H1 (cell line): ENCODE results near the gene ETFBKMT. TPM values are rescaled to one million over a fixed set of nuclear protein-coding genes. Genes with fewer than 3 reads are reported as not detected.

Experiments used
- CTCF ChIA-PET: fragments of 300-600 bp; sonication (Branson Sonifier 250); formaldehyde crosslinking; loops from one replicate; lab custom pipeline; 2021; ENCODE audit not compliant: partially characterized antibody; lab: Charles Lee
- POLR2A ChIA-PET: fragments of 300-600 bp; sonication (Branson Sonifier 250); formaldehyde crosslinking; loops from one replicate; lab custom pipeline; 2021; ENCODE audit warnings: inconsistent platforms; ENCODE audit not compliant: partially characterized antibody; lab: Charles Lee
- DNase-seq, 2 experiments: peaks; one replicate each; pipeline versions ENCODE4 v3.0.0 to v3.0.0-alpha.2; 2010 to 2022; ENCODE audit warnings: low spot score in 2 of 2, low read depth in 1 of 2, mixed read lengths in 1 of 2
- FAIRE-seq: peaks from 2 replicates; lab custom pipeline; 2011; peaks lifted over from hg19 to GRCh38; lab: Jason Lieb, UNC
- H2AFZ ChIP-seq: 2 replicates; pipeline ENCODE4 v1.8.1; 2012; ENCODE audit warnings: low read length, inconsistent platforms
- H2AK5ac ChIP-seq: 2 replicates; pipeline ENCODE4 v1.6.1; 2013; ENCODE audit warnings: low read depth, low read length
- H2BK120ac ChIP-seq: replicated peaks from 2 replicates; pipeline ENCODE3; 2013; ENCODE audit warnings: low read depth, low read length, inconsistent platforms
- H2BK12ac ChIP-seq: 2 replicates; pipeline ENCODE4 v1.6.1; 2013; ENCODE audit warnings: low read depth, low read length
- H2BK15ac ChIP-seq: 2 replicates; pipeline ENCODE4 v1.6.1; 2013; ENCODE audit warnings: low read length
- H2BK20ac ChIP-seq: 2 replicates; pipeline ENCODE4 v1.6.1; 2013; ENCODE audit warnings: low read length
- H2BK5ac ChIP-seq: 2 replicates; pipeline ENCODE4 v1.6.1; 2013; ENCODE audit warnings: low read depth, low read length
- H3K14ac ChIP-seq: 2 replicates; pipeline ENCODE4 v1.6.1; 2013; ENCODE audit warnings: inconsistent platforms; ENCODE audit not compliant: insufficient read length
- H3K18ac ChIP-seq: 2 replicates; pipeline ENCODE4 v1.6.1; 2013; ENCODE audit warnings: low read length; ENCODE audit errors: extremely low read depth
- H3K23ac ChIP-seq: 2 replicates; pipeline ENCODE4 v1.6.1; 2013; ENCODE audit warnings: inconsistent platforms; ENCODE audit not compliant: insufficient read length
- H3K23me2 ChIP-seq: 2 replicates; pipeline ENCODE4 v1.6.1; 2013; ENCODE audit warnings: low read depth, low read length
- H3K27ac ChIP-seq: 2 replicates; pipeline ENCODE4 v1.6.1; 2011; ENCODE audit warnings: low read depth, low read length, inconsistent platforms
- H3K27me3 ChIP-seq, 4 experiments: replicated peaks in 1 of 4; 1 replicate in 1 of 4; 2 replicates in 3 of 4; pipeline versions ENCODE4 v1.6.1 to v1.8.1; 2011 to 2013; ENCODE audit warnings: low read length in 3 of 4, mild to moderate bottlenecking in 3 of 4, inconsistent platforms in 2 of 4, mixed read lengths in 2 of 4, moderate library complexity in 1 of 4; ENCODE audit not compliant: control insufficient read depth in 3 of 4, insufficient read depth in 3 of 4; ENCODE audit errors: extremely low read depth in 1 of 4
- H3K36me3 ChIP-seq, 4 experiments: 2 replicates each; pipeline versions ENCODE4 v1.6.1 to v1.8.1; 2011 to 2013; ENCODE audit warnings: mild to moderate bottlenecking in 4 of 4, low read length in 3 of 4, moderate library complexity in 2 of 4, control low read depth in 1 of 4, inconsistent platforms in 1 of 4; ENCODE audit not compliant: insufficient read depth in 4 of 4, control insufficient read depth in 2 of 4
- H3K4ac ChIP-seq: replicated peaks from 2 replicates; pipeline ENCODE3; 2013; ENCODE audit warnings: low read length, low read depth, mixed read lengths, inconsistent platforms; ENCODE audit not compliant: insufficient read length
- H3K4me1 ChIP-seq, 4 experiments: replicated peaks in 1 of 4; 1 replicate in 1 of 4; 2 replicates in 3 of 4; pipeline versions ENCODE4 v1.6.1 to v1.8.1; 2011 to 2013; ENCODE audit warnings: low read length in 3 of 4, inconsistent platforms in 2 of 4, mixed read lengths in 1 of 4; ENCODE audit not compliant: insufficient read depth in 4 of 4, control insufficient read depth in 3 of 4
- H3K4me2 ChIP-seq, 2 experiments: 2 replicates each; pipeline versions ENCODE4 v1.6.1 to v1.8.1; 2011 to 2013; ENCODE audit warnings: low read depth in 2 of 2, low read length in 2 of 2, control low read depth in 1 of 2, inconsistent platforms in 1 of 2, mild to moderate bottlenecking in 1 of 2; ENCODE audit not compliant: insufficient read depth in 1 of 2
- H3K4me3 ChIP-seq, 4 experiments: fragments of 200-600, 300-600 bp in 1 of 4; sonication (generic), shearing (Covaris generic), sonication (Bioruptor Twin) in 1 of 4; 2 replicates each; pipeline versions ENCODE4 v1.5.1 to v1.8.1; 2011 to 2016; ENCODE audit warnings: low read length in 4 of 4, low read depth in 3 of 4, control low read depth in 2 of 4, inconsistent platforms in 2 of 4, mild to moderate bottlenecking in 2 of 4, mixed read lengths in 1 of 4, moderate library complexity in 1 of 4; ENCODE audit not compliant: insufficient read depth in 2 of 4; ENCODE audit errors: extremely low read depth in 1 of 4
- H3K56ac ChIP-seq: replicated peaks from 2 replicates; pipeline ENCODE3; 2013; ENCODE audit warnings: low read depth, mild to moderate bottlenecking, mixed read lengths, low read length, inconsistent platforms; ENCODE audit not compliant: insufficient read length
- H3K79me1 ChIP-seq: 2 replicates; pipeline ENCODE4 v1.6.1; 2013; ENCODE audit warnings: low read depth, low read length, control low read depth
- H3K79me2 ChIP-seq, 2 experiments: 2 replicates each; pipeline versions ENCODE4 v1.6.1 to v1.8.1; 2012 to 2013; ENCODE audit warnings: low read length in 2 of 2, mild to moderate bottlenecking in 2 of 2, inconsistent platforms in 1 of 2; ENCODE audit not compliant: insufficient read depth in 2 of 2, control insufficient read depth in 1 of 2
- H3K9ac ChIP-seq, 4 experiments: replicated peaks in 1 of 4; 1 replicate in 1 of 4; 2 replicates in 3 of 4; pipeline versions ENCODE4 v1.6.1 to v1.8.1; 2011 to 2013; ENCODE audit warnings: low read depth in 3 of 4, low read length in 3 of 4, control low read depth in 2 of 4, mild to moderate bottlenecking in 2 of 4, moderate library complexity in 2 of 4, inconsistent platforms in 1 of 4; ENCODE audit errors: extremely low read depth in 1 of 4
- H3K9me3 ChIP-seq, 2 experiments: 2 replicates each; pipeline versions ENCODE4 v1.6.1 to v1.8.1; 2012 to 2013; ENCODE audit warnings: mild to moderate bottlenecking in 2 of 2, moderate library complexity in 2 of 2, control low read depth in 1 of 2, inconsistent platforms in 1 of 2, low read depth in 1 of 2, low read length in 1 of 2, mixed read lengths in 1 of 2; ENCODE audit not compliant: insufficient read depth in 2 of 2
- H4K20me1 ChIP-seq, 2 experiments: replicated peaks in 1 of 2; 2 replicates each; pipeline versions ENCODE3 to v1.8.1; 2011 to 2013; ENCODE audit warnings: inconsistent platforms in 2 of 2, low read length in 2 of 2, mild to moderate bottlenecking in 1 of 2; ENCODE audit not compliant: insufficient read depth in 2 of 2, control insufficient read depth in 1 of 2
- H4K5ac ChIP-seq: 2 replicates; pipeline ENCODE4 v1.6.1; 2013; ENCODE audit warnings: low read length, low read depth, mixed read lengths, inconsistent platforms; ENCODE audit not compliant: insufficient read length
- H4K8ac ChIP-seq: 2 replicates; pipeline ENCODE4 v1.8.0; 2013; ENCODE audit warnings: mild to moderate bottlenecking, moderate library complexity, low read length, inconsistent platforms; ENCODE audit not compliant: insufficient read depth; ENCODE audit errors: extremely low read depth
- H4K91ac ChIP-seq: replicated peaks from 2 replicates; pipeline ENCODE3; 2013; ENCODE audit warnings: low read length, mixed read lengths, inconsistent platforms; ENCODE audit not compliant: insufficient read length
- ASH2L ChIP-seq: fragments of 200-600, 300-600 bp; sonication (generic); IDR thresholded peaks from one replicate; pipeline ENCODE4 v1.7.1; 2017; ENCODE audit warnings: low read length
- GTF2F1 ChIP-seq: IDR thresholded peaks from 2 replicates; pipeline ENCODE4 v1.6.1; 2012; ENCODE audit warnings: low read depth, low read length, improper control_type of control experiment, borderline replicate concordance
- JUND ChIP-seq: IDR thresholded peaks from 2 replicates; pipeline ENCODE4 v1.6.1; 2011; ENCODE audit warnings: mild to moderate bottlenecking, improper control_type of control experiment, low read length
- POLR2A ChIP-seq, 2 experiments: IDR thresholded peaks; 1 replicate in 1 of 2; 2 replicates in 1 of 2; pipeline ENCODE4 v1.6.1; 2011; ENCODE audit warnings: low read depth in 2 of 2, low read length in 2 of 2, mild to moderate bottlenecking in 2 of 2; ENCODE audit errors: control extremely low read depth in 1 of 2
- RNF2 ChIP-seq: fragments of 200-900, 300-1000 bp; sonication (generic); IDR thresholded peaks from 2 replicates; pipeline ENCODE4 v1.7.1; 2016; ENCODE audit warnings: borderline replicate concordance, low read depth, mild to moderate bottlenecking, antibody characterized with exemption, low read length; ENCODE audit not compliant: poor library complexity, severe bottlenecking; ENCODE audit errors: missing control alignments
- SP1 ChIP-seq: IDR thresholded peaks from 2 replicates; pipeline ENCODE4 v1.6.1; 2011; ENCODE audit warnings: low read depth, low read length
- WGBS, 2 experiments: shearing (Covaris generic) in 1 of 2; methylation state at CpG; one replicate each; pipeline versions ENCODE4 v1.1.6 to v1.1.7; 2013 to 2015; ENCODE audit warnings: low lambda C conversion rate in 2 of 2, mixed read lengths in 2 of 2, inconsistent platforms in 1 of 2, low coverage in 1 of 2, missing lambda C conversion rate in 1 of 2; ENCODE audit not compliant: insufficient replicate concordance in 2 of 2, insufficient coverage in 1 of 2, insufficient read length in 1 of 2; ENCODE audit errors: extremely low coverage in 1 of 2, missing lambda C conversion rate in 1 of 2; 5-methylcytosine and 5-hydroxymethylcytosine counted together
- polyA plus RNA-seq, 7 experiments: library from polyadenylated mRNA; depleted of rRNA in 3 of 7; stranded (reverse) in 5 of 7; unstranded in 2 of 7; fragments of >200 nt in 5 of 7; fragments of 200-250 nt in 2 of 7; gene quantifications; 1 replicate in 5 of 7; 2 replicates in 1 of 7; 4 replicates in 1 of 7; pipeline versions ENCODE4 v1.2.1 to v1.2.3, GENCODE V29; 2011 to 2013; ENCODE audit warnings: missing spikeins in 2 of 7, mixed read lengths in 2 of 7
- total RNA-seq: library from RNA; stranded (reverse); fragmentation: NEBNext Ultra II Directional; extraction: Animal tissue kit (Norgen Biotek cat#: 25700); gene quantifications from 2 replicates; pipeline ENCODE4 v1.2.1, GENCODE V29; 2021

The ETFBKMT gene
- total and polyA plus RNA-seq, 2 of the 8 experiments (the other 6 are each of a cell fraction or from before 2014, with no cell fraction given) = 0.59 to 1.7 TPM

DNA sequence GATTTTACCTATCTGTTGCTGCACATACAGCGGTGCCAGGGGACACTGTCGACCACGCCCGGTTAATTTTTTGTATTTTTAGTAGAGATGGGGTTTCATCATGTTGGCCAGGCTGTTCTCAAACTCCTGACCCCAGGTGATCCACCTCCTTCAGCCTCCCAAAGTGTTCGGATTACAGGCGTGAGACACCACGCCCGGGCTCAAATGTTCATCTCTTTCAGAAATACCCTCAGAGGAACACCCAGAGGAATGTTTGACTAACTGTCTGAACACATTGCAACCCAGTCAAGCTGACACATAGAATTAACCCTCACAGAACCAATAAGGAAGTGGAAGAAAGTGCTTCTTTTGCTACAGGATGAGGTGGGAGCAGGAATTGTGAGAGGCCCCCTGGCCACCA is 15.0 kb upstream of the ETFBKMT start:
- TF ChIP-seq POLR2A (IDR thresholded peaks at IDR 0.05; ENCODE audit: control extremely low read depth in 1 of 2, low read depth in 2 of 2, low read length in 2 of 2) (no peak), JUND (no peak), RNF2 (no peak), ASH2L (no peak), GTF2F1 (no peak), SP1 (no peak)
- Histone ChIP-seq H2BK5ac (no peak overlapping the region), H4K20me1 (no peaks in the 10 kb centered on the region), H3K4me2 (no peak overlapping the region), H3K79me2 (no peaks in the 10 kb centered on the region), H2BK12ac (no peak overlapping the region), H3K18ac (no peak overlapping the region), H3K23me2 (no peaks in the 10 kb centered on the region), H3K27me3 (no peaks in the 10 kb centered on the region), H2AFZ (0 out of 2 replicates have a peak overlapping the region, but pooled peaks have one; percentile 9), H3K79me1 (no peaks in the 10 kb centered on the region), H3K14ac (no peak overlapping the region), H3K9ac (no peak overlapping the region), H2BK20ac (no peak overlapping the region), H4K91ac (no peak overlapping the region), H3K9me3 (no peaks in the 10 kb centered on the region), H3K23ac (no peak overlapping the region), H4K8ac (no peak overlapping the region; the same call in 1 of the 2 replicates), H3K27ac (no peak overlapping the region), H3K36me3 (no peaks in the 10 kb centered on the region), H2BK120ac (no peak overlapping the region), H2BK15ac (0 out of 2 replicates have a peak overlapping the region, but pooled peaks have one; percentile 88), H2AK5ac (no peak overlapping the region), H3K4me3 (no peak overlapping the region), H3K56ac (no peak overlapping the region), H3K4ac (no peak overlapping the region), H3K4me1 (no peaks in the 10 kb centered on the region), H4K5ac (no peak overlapping the region)
- FAIRE-seq (no peak), DNase-seq (no peak)
- 84% methylated on average over 8 of the region's 8 CpGs; no CpG with 5 or more reads in 1 of the 2 experiments for WGBS, 2 experiments
- CTCF ChIA-PET = interaction anchor here (0.6 to 3.0 kb wide), 4 partner anchors 9 to 387 kb away, joined by 3 to 18 read pairs (median 6); no protein-coding TSS in a partner anchor
- POLR2A ChIA-PET = interaction anchor here (0.6 kb wide), 1 partner anchor 319 kb away, joined by 4 read pairs; no protein-coding TSS in a partner anchor
